ENCODE results near the gene TNS1. TPM values are rescaled to one million over a fixed set of nuclear protein-coding genes. Genes with fewer than 3 reads are reported as not detected.

Gene TNS1
- total RNA-seq, 1 donor from 2014 or later, result 59.2 TPM

GRCh38 chr2:217970206-217970605 lies 32.6 kb downstream of the TNS1 start:
- H3K27me3 Mint-ChIP-seq, result no peaks in the 10 kb centered on the region
- no peak overlapping the region for H3K4me3 Mint-ChIP-seq
- H3K4me1 Mint-ChIP-seq (ENCODE audit: unreplicated experiment), result peaks cover 30% of the 10 kb centered on the region
- peaks cover 4% of the 10 kb centered on the region for H3K9me3 Mint-ChIP-seq
- peaks cover 19% of the 10 kb centered on the region for H3K36me3 Mint-ChIP-seq
- TF ChIP-seq CTCF (conservative IDR thresholded peaks at IDR 0.05), result no peak
- no peak for DNase-seq (ENCODE audit: extremely low spot score, unreplicated experiment)
- H3K27ac Mint-ChIP-seq, result no peak overlapping the region

GRCh38 chr2:217969588-217969987 lies 33.2 kb downstream of the TNS1 start:
- Mint-ChIP-seq H3K27ac (no peak overlapping the region), H3K27me3 (no peaks in the 10 kb centered on the region), H3K4me1 (ENCODE audit: unreplicated experiment) (peaks cover 36% of the 10 kb centered on the region), H3K4me3 (no peak overlapping the region), H3K9me3 (peaks cover 4% of the 10 kb centered on the region), H3K36me3 (peaks cover 19% of the 10 kb centered on the region)
- no peak for TF ChIP-seq CTCF (conservative IDR thresholded peaks at IDR 0.05)
- no peak for DNase-seq (ENCODE audit: extremely low spot score, unreplicated experiment)

- TF ChIP-seq CTCF (conservative IDR thresholded peaks at IDR 0.05), result no peak
- no peaks in the 10 kb centered on the region for H3K27me3 Mint-ChIP-seq
- H3K9me3 Mint-ChIP-seq, result peaks cover 4% of the 10 kb centered on the region
- peaks cover 18% of the 10 kb centered on the region for H3K36me3 Mint-ChIP-seq
- DNase-seq (ENCODE audit: extremely low spot score, unreplicated experiment), result no peak
- peaks cover 46% of the 10 kb centered on the region for H3K4me1 Mint-ChIP-seq (ENCODE audit: unreplicated experiment)
- H3K4me3 Mint-ChIP-seq, result no peak overlapping the region
- H3K27ac Mint-ChIP-seq, result no peak overlapping the region
These were observed 34.8 kb downstream of the TNS1 start for GRCh38 chr2:217968023-217968422.

GRCh38 chr2:217966423-217967070 lies 36.2 kb downstream of the TNS1 start:
- peak overlapping the region; percentile 75 for H3K4me3 Mint-ChIP-seq
- peak overlapping the region; percentile 89 for H3K27ac Mint-ChIP-seq
- peaks cover 29% of the 10 kb centered on the region for H3K36me3 Mint-ChIP-seq
- H3K4me1 Mint-ChIP-seq (ENCODE audit: unreplicated experiment), result peaks cover 44% of the 10 kb centered on the region
- no peaks in the 10 kb centered on the region for H3K27me3 Mint-ChIP-seq
- DNase-seq (ENCODE audit: extremely low spot score, unreplicated experiment), result no peak
- peaks cover 8% of the 10 kb centered on the region for H3K9me3 Mint-ChIP-seq
- TF ChIP-seq CTCF (conservative IDR thresholded peaks at IDR 0.05), result no peak

GRCh38 chr2:217964275-217965161 lies 38.3 kb downstream of the TNS1 start:
- no peak for TF ChIP-seq CTCF (conservative IDR thresholded peaks at IDR 0.05)
- Mint-ChIP-seq H3K36me3 (peaks cover 19% of the 10 kb centered on the region), H3K4me1 (ENCODE audit: unreplicated experiment) (peaks cover 53% of the 10 kb centered on the region), H3K27me3 (no peaks in the 10 kb centered on the region), H3K27ac (peak overlapping the region; percentile 69), H3K9me3 (peaks cover 5% of the 10 kb centered on the region), H3K4me3 (peak overlapping the region; percentile 57)
- DNase-seq (ENCODE audit: extremely low spot score, unreplicated experiment), result no peak

Measured in type B pancreatic cell (in vitro differentiated cells).